PC-3 (cell line): ENCODE results near the gene SLAMF7. TPM values are rescaled to one million over a fixed set of nuclear protein-coding genes. Genes with fewer than 3 reads are reported as not detected.

Source experiments
- ATAC-seq: fragments of 200-7000 bp; cut with Tn5 transposase; 2 replicates; pipeline ENCODE4 v1.9.1; 2020; ENCODE audit warnings: mild to moderate bottlenecking, moderate library complexity
- BruUV-seq: library from RNA; stranded (reverse); fragments of 400-500 nt; replicated peaks from 2 replicates; lab custom pipeline; 2021; lab: Mats Ljungman, UMichigan
- CTCF ChIA-PET: fragments of 300-600 bp; sonication (Branson Sonifier 250); formaldehyde crosslinking; loops from one replicate; lab custom pipeline; 2022; ENCODE audit warnings: antibody characterized with exemption; lab: Charles Lee
- POLR2A ChIA-PET: fragments of 300-600 bp; sonication (Branson Sonifier 250); formaldehyde crosslinking; loops from one replicate; lab custom pipeline; 2022; ENCODE audit warnings: antibody characterized with exemption; ENCODE audit not compliant: unreplicated experiment; lab: Charles Lee
- DNase-seq: peaks from one replicate; pipeline ENCODE4 v3.0.0-alpha.2; 2015
- H2AFZ ChIP-seq: fragments of 300-600 bp; sonication (generic); 2 replicates; pipeline ENCODE4 v1.6.0; 2016; ENCODE audit warnings: antibody characterized with exemption, low read length
- H3F3A ChIP-seq: fragments of 300-600 bp; sonication (generic); one replicate; pipeline ENCODE4 v1.6.0; 2017; ENCODE audit warnings: antibody characterized with exemption, low read length, control low read depth, mild to moderate bottlenecking; ENCODE audit not compliant: unreplicated experiment
- H3K27ac ChIP-seq: fragments of 300-600 bp; sonication (generic); 2 replicates; pipeline ENCODE4 v1.5.1; 2016; ENCODE audit warnings: mild to moderate bottlenecking, low read length
- H3K27me3 ChIP-seq: fragments of 300-600 bp; sonication (generic); 2 replicates; pipeline ENCODE4 v1.6.1; 2016; ENCODE audit warnings: low read length, mixed read lengths
- H3K36me3 ChIP-seq: fragments of 300-600 bp; sonication (generic); 2 replicates; pipeline ENCODE4 v1.6.1; 2016; ENCODE audit warnings: low read depth, mixed run types, low read length, mixed read lengths
- H3K4me1 ChIP-seq: fragments of 300-600 bp; sonication (generic); 2 replicates; pipeline ENCODE4 v1.5.1; 2016; ENCODE audit warnings: low read length; ENCODE audit not compliant: insufficient read depth
- H3K4me2 ChIP-seq: fragments of 300-600 bp; sonication (generic); 2 replicates; pipeline ENCODE4 v1.6.0; 2016; ENCODE audit warnings: low read length
- H3K4me3 ChIP-seq: fragments of 300-600 bp; sonication (generic); 2 replicates; pipeline ENCODE4 v1.5.1; 2016; ENCODE audit warnings: mild to moderate bottlenecking, low read length, mixed read lengths
- H3K79me2 ChIP-seq: fragments of 300-600 bp; sonication (generic); 2 replicates; pipeline ENCODE4 v1.6.1; 2017; ENCODE audit warnings: low read length, mixed read lengths
- H3K9ac ChIP-seq: fragments of 300-600 bp; sonication (generic); 2 replicates; pipeline ENCODE4 v1.6.0; 2016; ENCODE audit warnings: mild to moderate bottlenecking, low read length
- H3K9me2 ChIP-seq: fragments of 300-600 bp; sonication (generic); replicated peaks from 2 replicates; pipeline ENCODE4 v1.6.1; 2016; ENCODE audit warnings: mixed run types, low read length, mixed read lengths
- H3K9me3 ChIP-seq: fragments of 300-600 bp; sonication (generic); 2 replicates; pipeline ENCODE4 v1.6.1; 2016; ENCODE audit warnings: low read length, mixed read lengths
- H4K20me1 ChIP-seq: fragments of 300-600 bp; sonication (generic); 2 replicates; pipeline ENCODE4 v1.6.1; 2016; ENCODE audit warnings: low read length, mixed read lengths
- EZH2 ChIP-seq: fragments of 300-600 bp; sonication (generic); IDR thresholded peaks from one replicate; pipeline ENCODE4 v1.6.1; 2017; ENCODE audit warnings: antibody characterized with exemption, mild to moderate bottlenecking, low read length; ENCODE audit not compliant: unreplicated experiment
- EZH2phosphoT487 ChIP-seq: fragments of 300-600 bp; sonication (generic); IDR thresholded peaks from 2 replicates; pipeline ENCODE4 v1.6.1; 2018; ENCODE audit warnings: mild to moderate bottlenecking, antibody characterized with exemption, low read length, borderline replicate concordance
- intact Hi-C: fragments of 100-400 bp; cut with micrococcal nuclease; formaldehyde crosslinking; loops from 2 replicates; pipeline ENCODE4 v1.9.0; 2023
- total RNA-seq: library from RNA; depleted of rRNA; stranded (reverse); fragments of >200 nt; gene quantifications from 2 replicates; pipeline ENCODE4 v1.2.3, GENCODE V29; 2014
- TF ChIP-seq, protein P1 (sequence below): fragments of 300-600 bp; sonication (generic); conservative IDR thresholded peaks from 2 replicates; pipeline ENCODE4 v1.5.1; 2017; ENCODE audit warnings: antibody characterized with exemption, low read depth, mild to moderate bottlenecking, low read length

The SLAMF7 gene
- total RNA-seq, 1 experiment from 2014 or later: 0.15 TPM

DNA sequence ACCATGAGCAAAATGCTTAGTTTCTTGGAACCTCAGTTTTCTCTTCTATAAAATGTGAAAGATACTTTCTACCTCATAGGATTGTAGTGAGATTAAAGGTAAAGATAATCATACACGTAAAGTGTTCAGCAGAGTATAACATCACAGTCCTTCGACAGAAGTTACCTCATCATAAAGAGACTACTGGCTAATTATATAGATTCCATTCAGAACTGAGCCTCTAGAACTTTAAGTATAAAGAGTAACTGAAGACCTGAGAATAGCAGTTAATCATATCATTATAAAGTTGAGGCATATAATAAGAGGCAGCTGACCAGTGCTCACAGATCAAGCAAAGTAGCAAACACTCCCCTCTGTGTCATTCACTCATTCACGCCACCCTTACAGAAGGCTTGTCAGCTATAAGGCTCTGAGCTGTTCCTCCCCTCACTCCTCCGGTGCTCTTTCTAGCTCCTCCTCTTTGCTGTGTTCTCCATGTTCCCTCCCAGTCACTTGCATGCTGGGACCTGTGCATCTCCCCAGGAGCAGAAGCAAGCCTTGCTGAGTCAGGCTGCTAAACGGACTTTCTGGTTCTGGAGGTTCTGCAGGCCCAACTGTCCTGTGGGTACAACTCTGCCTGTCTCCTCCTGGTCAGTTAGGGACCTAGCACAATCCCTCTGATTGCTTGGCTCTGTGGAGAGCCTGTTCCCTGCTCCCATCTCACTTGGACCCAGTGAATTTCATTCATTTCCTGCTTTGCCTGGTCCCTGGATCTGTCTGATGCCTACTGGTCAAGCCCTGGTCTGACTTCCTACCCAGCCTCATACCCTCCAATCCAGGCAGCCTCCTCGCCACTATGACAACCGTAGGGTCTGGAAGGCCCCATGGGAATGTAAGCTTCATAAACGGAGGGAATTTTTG lies 28.6 kb downstream of the SLAMF7 start:
- no peak for TF ChIP-seq EZH2phosphoT487
- TF ChIP-seq, protein P1, sequence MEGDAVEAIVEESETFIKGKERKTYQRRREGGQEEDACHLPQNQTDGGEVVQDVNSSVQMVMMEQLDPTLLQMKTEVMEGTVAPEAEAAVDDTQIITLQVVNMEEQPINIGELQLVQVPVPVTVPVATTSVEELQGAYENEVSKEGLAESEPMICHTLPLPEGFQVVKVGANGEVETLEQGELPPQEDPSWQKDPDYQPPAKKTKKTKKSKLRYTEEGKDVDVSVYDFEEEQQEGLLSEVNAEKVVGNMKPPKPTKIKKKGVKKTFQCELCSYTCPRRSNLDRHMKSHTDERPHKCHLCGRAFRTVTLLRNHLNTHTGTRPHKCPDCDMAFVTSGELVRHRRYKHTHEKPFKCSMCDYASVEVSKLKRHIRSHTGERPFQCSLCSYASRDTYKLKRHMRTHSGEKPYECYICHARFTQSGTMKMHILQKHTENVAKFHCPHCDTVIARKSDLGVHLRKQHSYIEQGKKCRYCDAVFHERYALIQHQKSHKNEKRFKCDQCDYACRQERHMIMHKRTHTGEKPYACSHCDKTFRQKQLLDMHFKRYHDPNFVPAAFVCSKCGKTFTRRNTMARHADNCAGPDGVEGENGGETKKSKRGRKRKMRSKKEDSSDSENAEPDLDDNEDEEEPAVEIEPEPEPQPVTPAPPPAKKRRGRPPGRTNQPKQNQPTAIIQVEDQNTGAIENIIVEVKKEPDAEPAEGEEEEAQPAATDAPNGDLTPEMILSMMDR: no peak
- Histone ChIP-seq H3K27me3 (no peaks in the 10 kb centered on the region), H3K9me2 (no peaks in the 10 kb centered on the region), H3K9ac (no peak overlapping the region), H3K36me3 (no peaks in the 10 kb centered on the region), H4K20me1 (no peaks in the 10 kb centered on the region), H3K4me1 (no peaks in the 10 kb centered on the region; the same call in 1 of the 2 replicates), H3K9me3 (no peaks in the 10 kb centered on the region), H3F3A (no peaks in the 10 kb centered on the region), H3K79me2 (no peaks in the 10 kb centered on the region), H3K4me2 (peak overlapping the region; percentile 29), H3K4me3 (no peak overlapping the region; the same call in 1 of the 2 replicates), H2AFZ (peak overlapping the region; percentile 63), H3K27ac (no peak overlapping the region)
- intact Hi-C loops: loop anchor here (5.0 kb wide), 1 partner anchor 40 kb away; no protein-coding TSS in a partner anchor
- ChIA-PET CTCF (interaction anchor here (0.6 to 1.0 kb wide), 4 partner anchors 41 to 187 kb away, joined by 3 to 4 read pairs (median 3); partner anchors contain the start of gene ITLN2), POLR2A (interaction anchor here (0.6 kb wide), 1 partner anchor 563 kb away, joined by 5 read pairs; no protein-coding TSS in a partner anchor)
- no TSS peak for BruUV-seq
- DNase-seq (no peak), ATAC-seq (peak; percentile 59)

DNA sequence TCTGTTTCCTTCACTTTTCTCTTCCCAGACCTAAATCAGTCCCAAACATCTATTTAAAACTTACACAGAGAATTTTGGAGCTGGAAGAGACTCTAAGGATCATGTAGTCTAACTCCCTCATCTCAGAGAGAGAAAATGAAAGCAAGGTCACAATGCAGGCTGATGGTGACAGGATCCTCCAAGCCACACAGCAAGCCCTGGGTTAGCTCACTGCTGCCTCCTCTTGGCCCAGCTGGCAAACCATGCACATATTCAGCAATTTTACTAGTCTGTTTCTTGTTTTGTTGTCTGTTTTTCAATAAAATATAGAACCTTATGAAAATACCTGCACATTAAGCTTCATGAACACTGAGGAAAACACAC lies 29.2 kb downstream of the SLAMF7 start:
- H4K20me1 ChIP-seq: no peaks in the 10 kb centered on the region
- no peaks in the 10 kb centered on the region for H3K36me3 ChIP-seq
- H3K4me2 ChIP-seq: peak overlapping the region; percentile 29
- ChIA-PET CTCF (interaction anchor here (0.6 to 1.0 kb wide), 4 partner anchors 41 to 186 kb away, joined by 3 to 4 read pairs (median 3); partner anchors contain the start of gene ITLN2), POLR2A (interaction anchor here (0.6 kb wide), 1 partner anchor 562 kb away, joined by 5 read pairs; no protein-coding TSS in a partner anchor)
- no peak overlapping the region; the same call in 1 of the 2 replicates for H3K4me3 ChIP-seq
- no peaks in the 10 kb centered on the region for H3K27me3 ChIP-seq
- no peak overlapping the region for H3K27ac ChIP-seq
- no TSS peak for BruUV-seq
- no peaks in the 10 kb centered on the region; the same call in 1 of the 2 replicates for H3K4me1 ChIP-seq
- TF ChIP-seq EZH2phosphoT487 (no peak), EZH2 (no peak)
- TF ChIP-seq, protein P1: peak; percentile 75
- intact Hi-C loops: loop anchor here (5.0 kb wide), 1 partner anchor 41 kb away; no protein-coding TSS in a partner anchor
- peak; percentile 67 for ATAC-seq
- H3K9me2 ChIP-seq: no peaks in the 10 kb centered on the region
- peak; percentile 61 for DNase-seq
- H3K79me2 ChIP-seq: no peaks in the 10 kb centered on the region
- no peaks in the 10 kb centered on the region for H3K9me3 ChIP-seq
- H2AFZ ChIP-seq: peak overlapping the region; percentile 63
- no peaks in the 10 kb centered on the region for H3F3A ChIP-seq
- H3K9ac ChIP-seq: no peak overlapping the region
